Measurements from ENCODE around the gene DLG2.

GRCh38 chr11:85052636-85053035 is 574.5 kb downstream of the DLG2 start:
- TF ChIP-seq REST (IDR thresholded peaks at IDR 0.05; ENCODE audit: insufficient replicate concordance, low read depth) (no peak), CTCF (IDR thresholded peaks at IDR 0.05; ENCODE audit: insufficient read depth, low read length) (no peak)
